ENCODE measurements around the gene PIGO. TPM values are rescaled to one million over a fixed set of nuclear protein-coding genes. Genes with fewer than 3 reads are reported as not detected.

Gene PIGO
- total and polyA plus RNA-seq, 9 of the 15 experiments (the other 6 are each of a cell fraction or from before 2014, with no cell fraction given), result 5.4 to 13.7 (median 9.7) TPM

DNA sequence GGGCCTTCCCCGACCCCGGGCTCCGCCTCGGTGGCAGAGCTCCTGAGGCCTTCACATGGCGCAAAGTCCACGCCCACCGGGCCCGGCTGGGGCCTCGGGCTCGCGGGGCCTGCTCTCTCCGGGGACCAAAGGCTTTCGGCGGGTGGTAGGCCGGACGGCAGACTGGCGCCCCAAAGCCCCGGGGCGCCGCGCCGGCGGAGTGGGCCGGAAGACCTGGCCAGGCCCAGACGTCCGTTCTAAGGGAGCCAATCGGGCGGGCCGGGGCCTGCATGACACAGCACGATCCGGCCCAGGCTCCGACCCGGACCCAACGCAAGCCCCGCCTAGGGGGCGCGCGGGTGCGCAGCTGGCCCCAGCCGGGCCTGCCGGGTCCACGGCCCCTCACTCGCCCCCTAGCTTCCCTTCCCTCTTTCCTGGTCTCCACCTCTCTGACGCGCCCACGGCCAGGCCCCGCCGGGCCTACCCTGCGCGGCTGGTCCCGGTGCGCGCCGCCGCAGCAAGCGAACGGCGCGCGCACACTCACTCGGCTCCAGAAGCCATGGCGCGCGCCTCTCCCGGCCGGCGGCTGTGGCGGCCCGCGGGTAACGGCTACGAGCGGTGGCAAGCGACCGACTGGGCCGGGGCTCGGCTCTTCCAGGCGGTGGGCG, 24.5 kb downstream of the PIGO start (continued):
- TF ChIP-seq, protein P1, sequence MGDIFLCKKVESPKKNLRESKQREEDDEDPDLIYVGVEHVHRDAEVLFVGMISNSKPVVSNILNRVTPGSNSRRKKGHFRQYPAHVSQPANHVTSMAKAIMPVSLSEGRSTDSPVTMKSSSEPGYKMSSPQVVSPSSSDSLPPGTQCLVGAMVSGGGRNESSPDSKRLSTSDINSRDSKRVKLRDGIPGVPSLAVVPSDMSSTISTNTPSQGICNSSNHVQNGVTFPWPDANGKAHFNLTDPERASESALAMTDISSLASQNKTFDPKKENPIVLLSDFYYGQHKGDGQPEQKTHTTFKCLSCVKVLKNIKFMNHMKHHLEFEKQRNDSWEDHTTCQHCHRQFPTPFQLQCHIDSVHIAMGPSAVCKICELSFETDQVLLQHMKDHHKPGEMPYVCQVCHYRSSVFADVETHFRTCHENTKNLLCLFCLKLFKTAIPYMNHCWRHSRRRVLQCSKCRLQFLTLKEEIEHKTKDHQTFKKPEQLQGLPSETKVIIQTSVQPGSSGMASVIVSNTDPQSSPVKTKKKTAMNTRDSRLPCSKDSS (IDR thresholded peaks at IDR 0.05; ENCODE audit: low read depth, partially characterized antibody), result no peak
- peak; percentile 71; the same call in 1 of the 2 replicates for TF ChIP-seq MYC (IDR thresholded peaks at IDR 0.05; ENCODE audit: low read depth, low read length)
- no peak for TF ChIP-seq MYC (CRISPR knock-in tag; IDR thresholded peaks at IDR 0.05; ENCODE audit: borderline replicate concordance, low read depth)
- TF ChIP-seq CREM (IDR thresholded peaks at IDR 0.05; ENCODE audit: low read depth), result peak; percentile 27
- TF ChIP-seq ILF3 (IDR thresholded peaks at IDR 0.05; ENCODE audit: borderline replicate concordance), result no peak; the same call in 1 of the 2 replicates
- no peak for TF ChIP-seq ZC3H4 (CRISPR knock-in tag; IDR thresholded peaks at IDR 0.05; ENCODE audit: borderline replicate concordance)
- TF ChIP-seq DMBX1 (CRISPR knock-in tag; IDR thresholded peaks at IDR 0.05; ENCODE audit: borderline replicate concordance), result 0 out of 2 replicates have a peak, but pooled peaks have one; percentile 23
- no peak for TF ChIP-seq KDM1A (IDR thresholded peaks at IDR 0.05)
- peak; percentile 14 for TF ChIP-seq HNRNPLL (IDR thresholded peaks at IDR 0.05; ENCODE audit: low read depth, low read length, poor library complexity, severe bottlenecking)
- TF ChIP-seq, protein P2, sequence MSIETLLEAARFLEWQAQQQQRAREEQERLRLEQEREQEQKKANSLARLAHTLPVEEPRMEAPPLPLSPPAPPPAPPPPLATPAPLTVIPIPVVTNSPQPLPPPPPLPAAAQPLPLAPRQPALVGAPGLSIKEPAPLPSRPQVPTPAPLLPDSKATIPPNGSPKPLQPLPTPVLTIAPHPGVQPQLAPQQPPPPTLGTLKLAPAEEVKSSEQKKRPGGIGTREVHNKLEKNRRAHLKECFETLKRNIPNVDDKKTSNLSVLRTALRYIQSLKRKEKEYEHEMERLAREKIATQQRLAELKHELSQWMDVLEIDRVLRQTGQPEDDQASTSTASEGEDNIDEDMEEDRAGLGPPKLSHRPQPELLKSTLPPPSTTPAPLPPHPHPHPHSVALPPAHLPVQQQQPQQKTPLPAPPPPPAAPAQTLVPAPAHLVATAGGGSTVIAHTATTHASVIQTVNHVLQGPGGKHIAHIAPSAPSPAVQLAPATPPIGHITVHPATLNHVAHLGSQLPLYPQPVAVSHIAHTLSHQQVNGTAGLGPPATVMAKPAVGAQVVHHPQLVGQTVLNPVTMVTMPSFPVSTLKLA (conservative IDR thresholded peaks at IDR 0.05), result peak; percentile 54 to 69; a peak in 3 of 4 replicates
- TF ChIP-seq C11orf30 (IDR thresholded peaks at IDR 0.05; ENCODE audit: low read depth), result peak; percentile 88
- no peak for TF ChIP-seq COPS2 (conservative IDR thresholded peaks at IDR 0.05)
- TF ChIP-seq RFX1 (IDR thresholded peaks at IDR 0.05), result no peak
- TF ChIP-seq HMGN3 (IDR thresholded peaks at IDR 0.05; ENCODE audit: borderline replicate concordance, extremely low read depth, insufficient read length, low read depth, low read length), result peak; percentile 74
- TF ChIP-seq, protein P3, sequence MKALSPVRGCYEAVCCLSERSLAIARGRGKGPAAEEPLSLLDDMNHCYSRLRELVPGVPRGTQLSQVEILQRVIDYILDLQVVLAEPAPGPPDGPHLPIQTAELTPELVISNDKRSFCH (CRISPR knock-in tag; IDR thresholded peaks at IDR 0.05), result no peak
- TF ChIP-seq, protein P3 (tag; IDR thresholded peaks at IDR 0.05), result peak; percentile 69
- TF ChIP-seq, protein P4, sequence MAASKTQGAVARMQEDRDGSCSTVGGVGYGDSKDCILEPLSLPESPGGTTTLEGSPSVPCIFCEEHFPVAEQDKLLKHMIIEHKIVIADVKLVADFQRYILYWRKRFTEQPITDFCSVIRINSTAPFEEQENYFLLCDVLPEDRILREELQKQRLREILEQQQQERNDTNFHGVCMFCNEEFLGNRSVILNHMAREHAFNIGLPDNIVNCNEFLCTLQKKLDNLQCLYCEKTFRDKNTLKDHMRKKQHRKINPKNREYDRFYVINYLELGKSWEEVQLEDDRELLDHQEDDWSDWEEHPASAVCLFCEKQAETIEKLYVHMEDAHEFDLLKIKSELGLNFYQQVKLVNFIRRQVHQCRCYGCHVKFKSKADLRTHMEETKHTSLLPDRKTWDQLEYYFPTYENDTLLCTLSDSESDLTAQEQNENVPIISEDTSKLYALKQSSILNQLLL (CRISPR knock-in tag; IDR thresholded peaks at IDR 0.05; ENCODE audit: borderline replicate concordance), result no peak
- TF ChIP-seq RBM34 (IDR thresholded peaks at IDR 0.05; ENCODE audit: borderline replicate concordance, insufficient read depth, low read length), result 0 out of 2 replicates have a peak, but pooled peaks have one; percentile 69
- TF ChIP-seq RAD21 (CRISPR knock-in tag; conservative IDR thresholded peaks at IDR 0.05 in 1 of 2, IDR thresholded peaks at IDR 0.05 in 1 of 2), result peak in 1 of 2 experiments; percentile 8; a peak in 1 of 4 replicates
- TF ChIP-seq HDAC8 (tag; IDR thresholded peaks at IDR 0.05), result 0 out of 2 replicates have a peak, but pooled peaks have one; percentile 18
- peak; percentile 43 for TF ChIP-seq CXXC5 (CRISPR knock-in tag; IDR thresholded peaks at IDR 0.05)
- 0 out of 2 replicates have a peak, but pooled peaks have one; percentile 31 for TF ChIP-seq BRD4 (IDR thresholded peaks at IDR 0.05)
- TF ChIP-seq MEIS2 (IDR thresholded peaks at IDR 0.05; ENCODE audit: partially characterized antibody), result peak; percentile 2

Data from K562 (cell line).